Hepatocyte (in vitro differentiated cells): ENCODE measurements around the gene TBATA. TPM values are rescaled to one million over a fixed set of nuclear protein-coding genes. Genes with fewer than 3 reads are reported as not detected.

Experiments used
- DNase-seq: peaks from one replicate; pipeline ENCODE4 v3.0.0-alpha.2; 2016; ENCODE audit warnings: low spot score
- H2AFZ ChIP-seq: fragments of 200-600 bp; sonication (generic); 2 replicates; pipeline ENCODE4 v1.6.0; 2016; ENCODE audit warnings: antibody characterized with exemption, mild to moderate bottlenecking
- H3K27ac ChIP-seq: fragments of 200-600 bp; sonication (generic); 2 replicates; pipeline ENCODE4 v1.5.1; 2016; ENCODE audit warnings: mild to moderate bottlenecking
- H3K27me3 ChIP-seq: fragments of 200-600 bp; sonication (generic); 2 replicates; pipeline ENCODE4 v1.6.1; 2016
- H3K36me3 ChIP-seq: fragments of 200-600 bp; sonication (generic); replicated peaks from 2 replicates; pipeline ENCODE4 v1.5.1; 2016; ENCODE audit warnings: low read depth; ENCODE audit not compliant: insufficient read depth
- H3K4me1 ChIP-seq: fragments of 200-600 bp; sonication (generic); 2 replicates; pipeline ENCODE4 v1.5.1; 2016; ENCODE audit warnings: mild to moderate bottlenecking, moderate library complexity; ENCODE audit not compliant: insufficient read depth
- H3K4me2 ChIP-seq: fragments of 200-600 bp; sonication (generic); 2 replicates; pipeline ENCODE4 v1.6.0; 2016
- H3K4me3 ChIP-seq: fragments of 200-600 bp; sonication (generic); 2 replicates; pipeline ENCODE4 v1.5.1; 2016; ENCODE audit warnings: mild to moderate bottlenecking
- H3K79me2 ChIP-seq: fragments of 200-600 bp; sonication (generic); 2 replicates; pipeline ENCODE4 v1.6.0; 2017; ENCODE audit warnings: mild to moderate bottlenecking
- H3K9me2 ChIP-seq: fragments of 200-600 bp; sonication (generic); replicated peaks from 2 replicates; pipeline ENCODE4 v1.6.0; 2017; ENCODE audit warnings: mild to moderate bottlenecking; ENCODE audit not compliant: insufficient read depth
- H3K9me3 ChIP-seq: fragments of 200-600 bp; sonication (generic); 2 replicates; pipeline ENCODE4 v1.5.1; 2016; ENCODE audit warnings: low read depth, mild to moderate bottlenecking
- H4K20me1 ChIP-seq: fragments of 200-600 bp; sonication (generic); 2 replicates; pipeline ENCODE4 v1.6.0; 2016; ENCODE audit warnings: mild to moderate bottlenecking; ENCODE audit not compliant: insufficient read depth, poor library complexity, severe bottlenecking
- CTCF ChIP-seq: fragments of 200-600 bp; sonication (generic); IDR thresholded peaks from 2 replicates; pipeline ENCODE4 v1.5.1; 2016; ENCODE audit warnings: antibody characterized with exemption, mild to moderate bottlenecking; ENCODE audit not compliant: poor library complexity
- EZH2 ChIP-seq: fragments of 200-600 bp; sonication (generic); IDR thresholded peaks from 2 replicates; pipeline ENCODE4 v1.6.1; 2016; ENCODE audit warnings: antibody characterized with exemption, mild to moderate bottlenecking, borderline replicate concordance
- EZH2phosphoT487 ChIP-seq: fragments of 200-600 bp; sonication (generic); IDR thresholded peaks from one replicate; pipeline ENCODE4 v1.6.1; 2018; ENCODE audit warnings: antibody characterized with exemption, mild to moderate bottlenecking, low read depth, moderate library complexity; ENCODE audit not compliant: unreplicated experiment, severe bottlenecking
- WGBS: methylation state at CpG from one replicate; pipeline ENCODE4 v1.1.6; 2016; ENCODE audit warnings: low lambda C conversion rate; ENCODE audit errors: missing lambda C conversion rate; 5-methylcytosine and 5-hydroxymethylcytosine counted together
- polyA plus RNA-seq: library from polyadenylated mRNA; unstranded; fragments of >200 nt; fragmentation: Nextera tagmentation; extraction: Ambion mirVana; gene quantifications from 2 replicates; pipeline ENCODE4 v1.2.1, GENCODE V29; 2016
- total RNA-seq: library from RNA; depleted of rRNA; stranded (reverse); fragments of >200 nt; gene quantifications from 2 replicates; pipeline ENCODE4 v1.2.3, GENCODE V29; 2014

The TBATA gene
- total and polyA plus RNA-seq, 2 experiments from 2014 or later, result not detected

- TF ChIP-seq EZH2, result no peak
- TF ChIP-seq EZH2phosphoT487, result no peak
- no peak for TF ChIP-seq CTCF
- DNase-seq, result no peak
- no peaks in the 10 kb centered on the region for H3K36me3 ChIP-seq
- no peak overlapping the region for H3K4me3 ChIP-seq
- H3K9me2 ChIP-seq, result no peaks in the 10 kb centered on the region
- no peak overlapping the region for H2AFZ ChIP-seq
- no peaks in the 10 kb centered on the region for H4K20me1 ChIP-seq
- no peaks in the 10 kb centered on the region for H3K27me3 ChIP-seq
- H3K9me3 ChIP-seq, result no peaks in the 10 kb centered on the region
- no peaks in the 10 kb centered on the region for H3K4me1 ChIP-seq
- no peak overlapping the region for H3K4me2 ChIP-seq
- H3K79me2 ChIP-seq, result no peaks in the 10 kb centered on the region
- WGBS, result 96% methylated on average over 14 of the region's 14 CpGs
- no peak overlapping the region for H3K27ac ChIP-seq
These were observed 33.2 kb downstream of the TBATA start for GRCh38 chr10:70751991-70752390.

- Histone ChIP-seq H3K4me3 (no peak overlapping the region), H3K4me1 (no peaks in the 10 kb centered on the region), H3K27ac (no peak overlapping the region), H2AFZ (no peak overlapping the region), H3K9me2 (no peaks in the 10 kb centered on the region), H3K9me3 (no peaks in the 10 kb centered on the region), H4K20me1 (no peaks in the 10 kb centered on the region), H3K27me3 (no peaks in the 10 kb centered on the region), H3K79me2 (no peaks in the 10 kb centered on the region), H3K4me2 (no peak overlapping the region), H3K36me3 (no peaks in the 10 kb centered on the region)
- TF ChIP-seq EZH2phosphoT487, result no peak
- TF ChIP-seq EZH2, result no peak
- no peak for TF ChIP-seq CTCF
- 99% methylated on average over 9 of the region's 9 CpGs for WGBS
- no peak for DNase-seq
These were observed 33.8 kb downstream of the TBATA start for GRCh38 chr10:70751356-70751755.

GRCh38 chr10:70750156-70750703 lies 34.9 kb downstream of the TBATA start:
- 56% methylated on average over 3 of the region's 3 CpGs for WGBS

More at GRCh38 chr10:70750156-70750703, 34.9 kb downstream of the TBATA start:
- H4K20me1 ChIP-seq, result no peaks in the 10 kb centered on the region
- no peaks in the 10 kb centered on the region for H3K4me1 ChIP-seq
- no peaks in the 10 kb centered on the region for H3K36me3 ChIP-seq
- TF ChIP-seq EZH2 (no peak), CTCF (no peak), EZH2phosphoT487 (no peak)
- no peak overlapping the region for H3K27ac ChIP-seq
- no peak overlapping the region for H3K4me2 ChIP-seq
- no peaks in the 10 kb centered on the region for H3K9me3 ChIP-seq
- H3K9me2 ChIP-seq, result no peaks in the 10 kb centered on the region
- H2AFZ ChIP-seq, result no peak overlapping the region
- H3K27me3 ChIP-seq, result no peaks in the 10 kb centered on the region
- no peak for DNase-seq
- H3K4me3 ChIP-seq, result no peak overlapping the region
- no peaks in the 10 kb centered on the region for H3K79me2 ChIP-seq
